Measurements from ENCODE around the gene RASGEF1C.
"Not testable (repeated sequence)": the region's sequence is repeated elsewhere in the genome, so short reads cannot be mapped to it uniquely, and the experiment has no call there.

The RASGEF1C gene

GRCh38 chr5:180210961-180211760, 2.1 kb upstream of the RASGEF1C start:
- DNase-seq, result no peak

GRCh38 chr5:180210077-180210476, 1.1 kb upstream of the RASGEF1C start:
- not testable (repeated sequence) for DNase-seq

GRCh38 chr5:180208435-180209081, 453 bp downstream of the RASGEF1C start:
- no peak for DNase-seq

GRCh38 chr5:180208038-180208434, 975 bp downstream of the RASGEF1C start:
- DNase-seq, result no peak

- no peak for DNase-seq
Measured at GRCh38 chr5:180207593-180207992, 1.4 kb downstream of the RASGEF1C start.

GRCh38 chr5:180206993-180207392, 2.0 kb downstream of the RASGEF1C start:
- DNase-seq, result no peak

GRCh38 chr5:180205916-180206315, 3.1 kb downstream of the RASGEF1C start:
- no peak for DNase-seq

- DNase-seq, result no peak
Measured at GRCh38 chr5:180204276-180204819, 4.7 kb downstream of the RASGEF1C start.

- no peak for DNase-seq
Measured at GRCh38 chr5:180202939-180203573, 6.0 kb downstream of the RASGEF1C start.

GRCh38 chr5:180201051-180201987, 7.7 kb downstream of the RASGEF1C start:
- DNase-seq, result no peak

- no peak for DNase-seq
Measured at GRCh38 chr5:180199390-180199789, 9.6 kb downstream of the RASGEF1C start.

GRCh38 chr5:180198208-180198607, 10.8 kb downstream of the RASGEF1C start:
- no peak for DNase-seq

GRCh38 chr5:180197016-180197702, 11.9 kb downstream of the RASGEF1C start:
- no peak for DNase-seq

- DNase-seq, result no peak
Measured at GRCh38 chr5:180194410-180195345, 14.3 kb downstream of the RASGEF1C start.

- DNase-seq, result no peak
Measured at GRCh38 chr5:180193749-180194375, 15.1 kb downstream of the RASGEF1C start.

- DNase-seq, result no peak
Measured at GRCh38 chr5:180191716-180192115, 17.3 kb downstream of the RASGEF1C start.

GRCh38 chr5:180187767-180188166, 21.2 kb downstream of the RASGEF1C start:
- DNase-seq, result no peak

- no peak for DNase-seq
Measured at GRCh38 chr5:180180846-180181245, 28.2 kb downstream of the RASGEF1C start.

- no peak for DNase-seq
Measured at GRCh38 chr5:180180421-180180820, 28.6 kb downstream of the RASGEF1C start.
